Measurements from ENCODE around the gene SAFB. TPM values are rescaled to one million over a fixed set of nuclear protein-coding genes. Genes with fewer than 3 reads are reported as not detected.

The SAFB gene
- total RNA-seq, 2 experiments from 2014 or later: 68.9 to 177 TPM

GRCh38 chr19:5593343-5594255 lies 29.3 kb upstream of the SAFB start:
- Histone ChIP-seq H4K20me1 (ENCODE audit: insufficient read depth, low read length) (no peaks in the 10 kb centered on the region), H3K4me2 (ENCODE audit: low read length) (no peak overlapping the region), H2AFZ (ENCODE audit: low read length) (no peak overlapping the region), H3K4me1 (ENCODE audit: insufficient read depth, low read length, poor library complexity, severe bottlenecking) (no peaks in the 10 kb centered on the region), H3K9me2 (ENCODE audit: insufficient read depth, low read length) (no peaks in the 10 kb centered on the region), H3K27ac (ENCODE audit: low read depth, low read length, poor library complexity, severe bottlenecking) (no peak overlapping the region), H3K4me3 (ENCODE audit: low read depth, low read length, poor library complexity, severe bottlenecking) (no peak overlapping the region), H3K36me3 (ENCODE audit: insufficient read depth, low read length) (peaks cover 99% of the 10 kb centered on the region), H3K9me3 (ENCODE audit: low read length) (no peaks in the 10 kb centered on the region), H3K79me2 (ENCODE audit: insufficient read depth, low read depth, low read length) (no peaks in the 10 kb centered on the region)
- no peak for TF ChIP-seq CTCF (conservative IDR thresholded peaks at IDR 0.05; ENCODE audit: low read length)
- TF ChIP-seq EZH2phosphoT487 (IDR thresholded peaks at IDR 0.05; ENCODE audit: borderline replicate concordance, low read depth, low read length): no peak
- no TSS peak for BruUV-seq (replicated peaks)
- intact Hi-C loops (cut with micrococcal nuclease; ENCODE audit: unreplicated experiment): no loop called here
- ChIA-PET CTCF (ENCODE audit: unreplicated experiment) (no interaction called here), POLR2A (no interaction called here)
- DNase-seq (ENCODE audit: low spot score): no peak

GRCh38 chr19:5594521-5594950 lies 28.3 kb upstream of the SAFB start:
- intact Hi-C loops (cut with micrococcal nuclease; ENCODE audit: unreplicated experiment): no loop called here
- no TSS peak for BruUV-seq (replicated peaks)
- no peak overlapping the region for H3K4me3 ChIP-seq (ENCODE audit: low read depth, low read length, poor library complexity, severe bottlenecking)
- CTCF ChIA-PET (ENCODE audit: unreplicated experiment): no interaction called here
- H4K20me1 ChIP-seq (ENCODE audit: insufficient read depth, low read length): no peaks in the 10 kb centered on the region
- no peak overlapping the region for H3K27ac ChIP-seq (ENCODE audit: low read depth, low read length, poor library complexity, severe bottlenecking)
- POLR2A ChIA-PET: no interaction called here
- H3K9me2 ChIP-seq (ENCODE audit: insufficient read depth, low read length): no peaks in the 10 kb centered on the region
- no peaks in the 10 kb centered on the region for H3K4me1 ChIP-seq (ENCODE audit: insufficient read depth, low read length, poor library complexity, severe bottlenecking)
- H3K79me2 ChIP-seq (ENCODE audit: insufficient read depth, low read depth, low read length): no peaks in the 10 kb centered on the region
- no peak overlapping the region for H3K4me2 ChIP-seq (ENCODE audit: low read length)
- peaks cover 99% of the 10 kb centered on the region for H3K36me3 ChIP-seq (ENCODE audit: insufficient read depth, low read length)
- TF ChIP-seq CTCF (conservative IDR thresholded peaks at IDR 0.05; ENCODE audit: low read length): no peak
- no peak for TF ChIP-seq EZH2phosphoT487 (IDR thresholded peaks at IDR 0.05; ENCODE audit: borderline replicate concordance, low read depth, low read length)
- no peak for DNase-seq (ENCODE audit: low spot score)
- no peaks in the 10 kb centered on the region for H3K9me3 ChIP-seq (ENCODE audit: low read length)
- H2AFZ ChIP-seq (ENCODE audit: low read length): no peak overlapping the region

- Histone ChIP-seq H3K79me2 (ENCODE audit: insufficient read depth, low read depth, low read length) (no peaks in the 10 kb centered on the region), H3K4me3 (ENCODE audit: low read depth, low read length, poor library complexity, severe bottlenecking) (no peak overlapping the region), H3K9me2 (ENCODE audit: insufficient read depth, low read length) (no peaks in the 10 kb centered on the region), H3K9me3 (ENCODE audit: low read length) (no peaks in the 10 kb centered on the region), H4K20me1 (ENCODE audit: insufficient read depth, low read length) (no peaks in the 10 kb centered on the region), H3K4me2 (ENCODE audit: low read length) (no peak overlapping the region), H3K4me1 (ENCODE audit: insufficient read depth, low read length, poor library complexity, severe bottlenecking) (no peaks in the 10 kb centered on the region), H2AFZ (ENCODE audit: low read length) (no peak overlapping the region), H3K36me3 (ENCODE audit: insufficient read depth, low read length) (peaks cover 99% of the 10 kb centered on the region), H3K27ac (ENCODE audit: low read depth, low read length, poor library complexity, severe bottlenecking) (no peak overlapping the region)
- no peak for DNase-seq (ENCODE audit: low spot score)
- POLR2A ChIA-PET: no interaction called here
- TF ChIP-seq EZH2phosphoT487 (IDR thresholded peaks at IDR 0.05; ENCODE audit: borderline replicate concordance, low read depth, low read length) (no peak), CTCF (conservative IDR thresholded peaks at IDR 0.05; ENCODE audit: low read length) (no peak)
- CTCF ChIA-PET (ENCODE audit: unreplicated experiment): no interaction called here
- intact Hi-C loops (cut with micrococcal nuclease; ENCODE audit: unreplicated experiment): no loop called here
- BruUV-seq (replicated peaks): no TSS peak
Observed at GRCh38 chr19:5595129-5595528, 27.8 kb upstream of the SAFB start.

Data from OCI-LY7 (cell line).